Thyroid gland (tissue), 4 donors: ENCODE data around the gene ZNF57.

Experiments
- POLR2A ChIP-seq, 2 donors: fragments of 450-650 bp; IDR thresholded peaks; one replicate each; pipeline ENCODE4 v1.6.1; 2017; ENCODE audit warnings: antibody characterized with exemption in 2 of 2, mild to moderate bottlenecking in 2 of 2, moderate library complexity in 1 of 2
- TF ChIP-seq, protein P1 (sequence below), 6 experiments: fragments of 200-600 bp in 3 of 6; fragments of 450-650 bp in 3 of 6; sonication (generic) in 3 of 6; IDR thresholded peaks; one replicate each; pipeline ENCODE4 v1.5.1; 2016 to 2019; ENCODE audit warnings: antibody characterized with exemption in 6 of 6, mild to moderate bottlenecking in 2 of 6, inconsistent platforms in 1 of 6, moderate library complexity in 1 of 6

- TF ChIP-seq POLR2A (IDR thresholded peaks at IDR 0.05) = no peak
- TF ChIP-seq, protein P1, sequence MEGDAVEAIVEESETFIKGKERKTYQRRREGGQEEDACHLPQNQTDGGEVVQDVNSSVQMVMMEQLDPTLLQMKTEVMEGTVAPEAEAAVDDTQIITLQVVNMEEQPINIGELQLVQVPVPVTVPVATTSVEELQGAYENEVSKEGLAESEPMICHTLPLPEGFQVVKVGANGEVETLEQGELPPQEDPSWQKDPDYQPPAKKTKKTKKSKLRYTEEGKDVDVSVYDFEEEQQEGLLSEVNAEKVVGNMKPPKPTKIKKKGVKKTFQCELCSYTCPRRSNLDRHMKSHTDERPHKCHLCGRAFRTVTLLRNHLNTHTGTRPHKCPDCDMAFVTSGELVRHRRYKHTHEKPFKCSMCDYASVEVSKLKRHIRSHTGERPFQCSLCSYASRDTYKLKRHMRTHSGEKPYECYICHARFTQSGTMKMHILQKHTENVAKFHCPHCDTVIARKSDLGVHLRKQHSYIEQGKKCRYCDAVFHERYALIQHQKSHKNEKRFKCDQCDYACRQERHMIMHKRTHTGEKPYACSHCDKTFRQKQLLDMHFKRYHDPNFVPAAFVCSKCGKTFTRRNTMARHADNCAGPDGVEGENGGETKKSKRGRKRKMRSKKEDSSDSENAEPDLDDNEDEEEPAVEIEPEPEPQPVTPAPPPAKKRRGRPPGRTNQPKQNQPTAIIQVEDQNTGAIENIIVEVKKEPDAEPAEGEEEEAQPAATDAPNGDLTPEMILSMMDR (IDR thresholded peaks at IDR 0.05) = no peak
Observed at GRCh38 chr19:2853015-2853606, 47.6 kb upstream of the ZNF57 start.
